ENCODE measurements around the gene NKAIN2.
"Not testable (repeated sequence)": the region's sequence is repeated elsewhere in the genome, so short reads cannot be mapped to it uniquely, and the experiment has no call there.

NKAIN2 gene

DNA sequence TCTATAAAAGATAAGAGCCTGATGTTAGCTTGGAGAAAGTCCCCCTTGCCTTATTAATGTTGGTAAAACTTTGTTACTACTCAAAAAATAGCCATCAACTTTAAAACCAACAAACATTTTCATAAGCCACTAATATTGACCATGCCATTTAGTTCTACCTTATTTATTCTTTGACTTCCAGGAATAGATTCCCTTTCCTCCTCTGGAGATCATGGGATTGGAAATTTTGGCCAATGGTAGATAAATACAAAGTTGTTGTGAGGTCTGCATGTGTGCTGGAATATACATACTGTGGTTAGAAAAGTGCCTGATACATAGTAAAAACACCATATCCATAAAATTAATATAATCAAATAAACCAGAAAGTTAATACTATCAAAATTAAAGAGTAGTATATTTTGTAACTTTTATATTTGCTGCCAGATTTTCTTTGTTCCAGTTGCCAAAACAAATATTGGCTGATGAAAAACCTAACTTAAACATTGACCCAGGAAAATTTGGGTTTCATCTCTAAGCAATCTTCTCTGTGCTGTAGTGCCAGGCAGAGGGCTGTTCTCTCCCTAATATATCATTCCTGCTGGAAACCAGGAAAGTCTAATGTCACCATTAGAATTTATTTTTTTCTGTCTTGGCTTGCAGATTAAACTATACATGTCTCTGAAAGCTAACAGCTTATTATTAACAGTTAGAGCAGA is 169.1 kb downstream of the NKAIN2 start:
- DNase-seq = no peak

DNA sequence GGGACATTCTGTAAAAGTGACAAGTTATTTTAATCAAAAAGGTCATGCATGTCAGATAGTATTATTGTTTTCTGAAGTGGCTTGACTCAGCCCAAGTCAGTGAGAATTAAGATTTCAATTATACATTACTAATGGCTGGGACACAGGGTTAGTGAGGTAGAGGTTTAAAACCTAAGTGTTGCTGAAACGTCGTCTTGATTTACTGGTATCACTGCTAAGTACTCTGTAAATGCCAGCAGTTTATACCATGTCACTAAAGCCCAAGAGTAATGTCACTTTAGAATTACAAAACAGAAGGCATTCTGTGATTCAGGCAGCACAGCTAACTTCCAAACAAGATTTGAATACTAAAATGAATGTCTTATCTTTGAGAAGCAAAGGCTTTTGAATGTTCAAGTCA is 176.6 kb downstream of the NKAIN2 start:
- DNase-seq = no peak

DNA sequence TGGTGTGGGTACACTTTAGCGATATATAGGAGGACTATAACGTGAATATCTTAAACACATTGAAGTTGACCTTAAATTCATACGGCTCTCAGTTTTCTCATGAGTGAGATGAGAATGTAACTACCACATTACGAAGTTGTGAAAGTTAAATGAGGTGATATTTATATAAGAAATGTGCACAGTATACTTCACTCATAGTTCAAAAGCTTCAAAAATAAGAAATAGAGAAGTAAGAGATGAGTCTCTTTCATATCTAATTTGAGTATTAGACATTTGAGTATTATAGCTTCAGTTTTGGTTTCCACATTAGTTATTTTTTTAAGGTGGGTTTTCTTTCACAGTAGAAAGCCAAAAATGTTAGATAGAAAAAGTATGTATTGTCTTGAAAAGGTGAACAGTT is 183.3 kb downstream of the NKAIN2 start:
- DNase-seq = no peak

DNA sequence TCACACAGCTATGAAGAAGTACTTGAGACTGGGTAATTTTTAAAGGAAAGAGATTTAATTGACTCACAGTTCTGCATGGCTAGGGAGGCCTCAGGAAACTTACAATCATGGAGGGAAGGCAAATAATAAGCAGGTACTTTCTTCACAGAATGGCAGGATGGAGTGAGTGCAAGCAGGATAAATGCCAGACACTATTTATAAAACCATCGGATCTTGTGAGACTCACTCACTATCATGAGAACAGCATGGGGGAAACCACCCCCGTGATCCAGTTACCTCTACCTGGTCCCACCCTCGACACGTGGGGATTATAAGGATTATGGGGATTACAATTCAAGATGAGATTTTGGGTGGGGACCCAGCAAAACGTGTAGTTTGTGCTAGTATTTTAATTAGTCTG is 186.3 kb downstream of the NKAIN2 start:
- DNase-seq = not testable (repeated sequence)

DNA sequence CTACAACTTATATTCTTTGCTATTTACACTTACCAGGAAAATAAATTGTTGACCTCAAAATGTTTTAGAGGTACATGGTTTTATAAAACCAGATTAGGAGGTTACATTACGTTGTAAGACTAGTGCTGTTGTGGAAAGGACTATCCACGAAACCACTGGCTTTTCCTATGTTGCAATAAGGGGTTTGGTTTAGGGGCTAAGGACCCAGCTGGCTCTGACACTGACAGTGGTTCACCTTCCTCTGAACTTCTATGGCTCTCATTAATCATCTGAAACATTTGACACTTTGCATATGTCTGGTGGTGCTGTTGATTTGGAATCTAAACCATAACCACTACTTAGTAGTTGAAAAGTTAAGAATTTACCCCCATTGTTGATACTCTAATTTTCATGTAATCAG is 186.7 kb downstream of the NKAIN2 start:
- no peak for DNase-seq

DNA sequence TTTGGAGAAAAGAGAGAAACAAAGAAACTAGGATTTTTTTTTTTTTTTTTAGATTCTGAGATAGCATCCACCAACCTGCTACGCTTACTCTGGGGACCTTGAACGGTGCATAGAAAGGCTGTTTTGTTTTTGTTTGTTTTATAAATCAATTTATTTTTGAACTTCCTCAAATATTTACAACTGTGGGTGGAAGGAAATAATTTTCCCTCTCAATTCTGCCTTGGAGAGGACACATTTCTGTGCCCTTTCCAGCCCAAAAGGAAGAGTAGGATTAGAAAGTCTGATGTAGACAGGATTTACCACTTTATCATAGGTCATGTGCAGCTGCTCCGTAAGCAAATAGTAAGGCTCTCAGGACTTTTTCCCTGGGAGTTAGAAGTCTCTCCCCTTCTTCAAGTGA is 190.5 kb downstream of the NKAIN2 start:
- DNase-seq = no peak

DNA sequence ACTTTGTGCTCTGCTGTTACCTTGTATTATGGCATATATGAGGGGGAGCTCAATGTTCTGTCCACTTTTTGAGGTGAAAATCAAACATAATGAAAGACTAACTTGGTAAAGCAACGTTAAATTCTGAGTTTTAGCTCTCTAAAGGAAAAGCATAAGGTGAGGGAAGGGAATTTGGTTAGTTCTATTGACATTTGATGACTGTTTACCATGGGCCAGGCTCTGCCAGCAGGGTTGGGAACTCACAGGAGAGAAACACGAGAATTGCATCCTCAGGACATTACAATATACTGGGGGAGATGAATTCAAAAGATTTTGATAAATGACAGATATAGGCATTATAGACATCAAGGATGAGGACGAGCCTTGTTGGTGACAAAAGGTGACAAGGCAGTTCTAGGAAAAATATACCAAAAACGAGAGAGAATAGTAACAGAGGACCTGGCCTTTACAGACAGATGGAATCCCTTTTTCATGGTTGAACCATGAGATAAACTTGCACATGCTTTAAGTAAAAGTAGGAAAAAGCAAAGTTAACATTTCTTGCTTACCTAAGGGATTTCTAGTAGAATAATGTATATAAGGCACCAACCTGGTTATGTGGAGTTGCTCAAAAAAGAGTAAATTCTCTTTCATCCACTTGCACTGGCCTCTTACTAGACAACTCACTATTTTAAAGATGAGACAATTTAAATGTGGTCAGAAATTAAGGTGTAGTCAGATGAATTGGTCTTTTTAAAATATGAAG is 191.4 kb downstream of the NKAIN2 start:
- no peak for DNase-seq

DNA sequence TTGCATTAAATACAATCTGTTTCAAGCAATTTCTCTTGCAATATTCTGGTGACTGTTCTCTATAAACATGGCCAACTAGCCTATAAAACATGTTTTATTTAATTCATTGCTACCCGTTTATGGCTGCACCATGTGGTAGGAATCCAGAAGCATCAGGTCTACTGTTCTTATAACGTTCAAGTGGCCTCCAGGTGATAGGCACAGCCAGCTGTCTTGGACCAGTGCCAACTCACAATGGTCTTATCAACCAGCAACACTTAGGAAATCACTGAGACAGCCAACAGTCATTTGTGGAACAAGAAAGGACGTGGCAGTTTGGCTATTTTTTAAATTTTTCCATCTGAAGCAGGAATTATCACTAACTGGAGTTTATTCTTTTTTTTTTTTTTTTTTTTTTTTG is 193.6 kb downstream of the NKAIN2 start:
- peak; percentile 5 for DNase-seq

DNA sequence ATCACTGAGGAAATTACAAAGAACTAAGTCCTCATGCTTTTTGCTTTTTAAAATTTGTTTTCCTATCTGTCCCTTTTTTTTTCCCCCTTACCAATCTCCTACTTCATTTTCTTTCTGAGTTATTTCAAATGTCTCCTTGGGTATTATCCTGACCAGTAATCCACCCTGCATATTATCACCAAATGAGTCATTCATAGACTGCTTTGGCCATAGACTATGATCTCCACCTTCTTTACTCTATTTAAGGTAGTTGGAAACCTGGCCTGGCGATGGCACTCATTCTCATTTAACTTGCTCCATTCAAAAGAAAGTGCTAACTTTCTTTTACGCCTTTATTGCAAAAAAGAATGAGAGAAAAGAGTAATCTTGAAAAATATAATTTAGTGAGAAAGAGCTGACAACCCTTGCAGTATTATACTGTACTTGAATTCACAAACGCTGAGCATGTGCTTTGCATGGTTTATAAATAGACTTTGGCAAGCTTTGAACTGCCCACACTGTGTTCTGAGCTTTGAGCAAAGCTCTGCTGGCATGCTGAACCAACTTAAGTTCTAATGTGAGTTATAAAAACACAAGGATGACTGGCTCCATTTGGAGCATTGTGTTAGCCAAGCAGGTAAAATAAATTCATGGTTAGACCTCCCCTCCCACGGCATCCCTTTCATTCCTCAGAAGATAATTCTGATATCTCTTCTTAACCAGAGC is 198.9 kb downstream of the NKAIN2 start:
- DNase-seq = peak; percentile 28

DNA sequence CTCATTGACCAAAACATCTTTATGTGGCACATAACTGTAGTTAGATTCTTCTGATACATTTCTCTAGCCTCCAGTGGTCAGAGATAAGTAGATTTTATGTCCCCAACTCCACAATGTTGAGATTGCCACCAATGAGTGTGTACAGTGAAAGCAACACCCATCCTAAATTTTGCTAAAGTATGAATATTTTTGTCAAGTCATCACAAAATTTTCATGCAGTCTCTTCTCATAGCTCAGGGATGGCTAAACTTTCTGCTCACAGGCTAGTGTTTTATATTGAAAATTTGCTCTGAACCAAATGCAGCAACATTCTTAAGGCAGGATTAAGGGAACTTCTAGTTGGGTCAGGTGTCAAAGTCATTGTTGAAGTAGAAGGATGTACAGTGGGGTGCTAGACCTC is 203.6 kb downstream of the NKAIN2 start:
- no peak for DNase-seq

DNA sequence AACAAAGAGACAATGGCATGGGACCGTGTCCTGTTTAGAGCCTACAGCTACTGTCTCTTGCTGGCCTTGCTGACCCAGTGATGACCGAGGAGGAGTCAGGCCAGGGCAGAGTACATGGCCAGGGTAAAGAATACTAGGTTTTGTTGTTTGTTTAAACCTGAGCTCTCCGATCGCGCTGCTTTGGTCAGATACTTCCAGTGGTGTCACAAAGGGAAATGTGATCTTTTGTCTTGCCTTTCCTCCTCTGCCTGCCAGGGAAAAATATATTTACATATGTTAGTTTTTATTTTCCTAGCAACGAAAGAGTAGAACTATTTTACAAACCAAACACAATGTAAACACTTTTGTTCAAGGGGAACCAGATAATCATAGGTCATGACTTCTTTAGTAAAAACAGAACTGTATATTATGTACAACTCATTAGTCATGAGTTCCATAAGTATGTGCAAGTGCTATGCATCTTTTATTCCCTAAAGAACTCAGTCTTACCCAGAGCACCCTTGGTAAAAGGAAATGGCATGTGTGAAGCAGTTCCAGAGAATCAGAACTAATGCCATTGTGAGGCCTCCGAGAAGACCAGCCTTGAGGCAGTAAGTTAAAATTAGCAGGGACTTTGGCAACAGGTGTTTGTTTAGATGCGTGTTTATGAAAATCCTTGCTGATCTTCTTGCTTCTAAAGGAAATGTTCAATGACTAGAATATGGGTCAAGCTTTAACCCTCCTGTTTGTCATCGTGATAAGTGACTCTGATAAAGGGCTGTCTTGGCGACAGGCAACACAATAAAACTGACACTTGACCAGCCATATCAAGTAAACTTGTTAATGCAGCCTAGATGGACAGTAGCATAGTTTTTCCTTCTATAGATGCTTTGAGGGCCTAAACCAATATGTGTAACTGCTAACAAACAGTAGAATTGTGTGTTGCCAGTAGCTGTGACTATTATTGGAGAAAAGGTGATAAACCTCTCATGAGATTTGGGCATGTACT is 204.6 kb downstream of the NKAIN2 start:
- DNase-seq = no peak

DNA sequence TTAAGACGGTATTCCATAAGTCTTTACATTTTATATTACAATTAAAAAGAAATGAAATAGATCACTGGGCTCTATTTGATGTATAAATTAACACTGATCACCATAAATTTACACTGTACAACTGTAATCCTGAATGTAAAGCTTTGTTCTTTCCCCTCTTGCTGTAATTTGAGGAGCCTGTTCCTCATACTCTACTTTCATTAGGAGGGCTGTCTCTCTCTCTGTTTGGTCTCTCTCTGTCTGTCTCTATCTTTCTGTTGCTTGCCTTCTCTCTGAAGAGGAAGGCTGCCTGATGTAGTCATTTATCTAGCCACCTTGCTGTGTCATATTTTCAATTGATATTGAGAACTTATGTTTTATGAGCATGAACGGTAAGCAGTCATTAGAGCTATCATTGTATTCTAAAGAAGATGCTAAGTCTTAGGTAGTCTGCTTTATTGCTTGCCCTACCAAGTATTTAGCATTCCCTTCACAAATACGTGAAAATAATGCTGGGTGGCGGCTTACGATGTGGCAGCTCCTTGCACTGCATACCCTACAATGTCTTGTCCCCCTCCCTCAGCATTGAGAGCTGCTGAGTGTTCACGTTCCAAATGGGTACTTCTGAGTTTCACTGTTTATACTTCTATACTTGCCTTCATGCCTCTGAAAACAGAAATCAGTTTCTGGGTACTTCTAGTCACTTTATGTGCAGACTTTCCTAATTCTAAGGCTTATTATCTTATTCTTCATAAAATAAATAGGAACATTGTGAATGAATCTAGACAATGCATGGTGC is 205.5 kb downstream of the NKAIN2 start:
- DNase-seq = no peak

DNA sequence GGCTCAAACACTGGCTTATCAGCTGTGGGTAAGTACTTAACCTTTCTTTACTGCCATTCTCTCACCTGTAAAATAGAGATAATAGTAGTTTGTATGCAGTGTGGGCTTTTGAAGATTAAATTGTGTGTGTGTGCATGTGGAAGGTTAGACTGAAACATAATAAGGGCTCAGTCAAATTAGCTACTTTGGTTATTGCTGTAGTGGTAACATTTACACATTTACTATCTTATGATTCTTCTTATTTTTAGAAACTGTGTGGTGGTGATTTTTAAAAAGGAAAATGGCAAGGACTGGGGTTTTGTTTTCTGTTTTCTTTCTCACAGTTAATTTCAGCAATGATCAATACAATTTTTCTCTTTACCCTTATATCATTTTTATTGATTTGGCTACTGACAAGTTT is 206.9 kb downstream of the NKAIN2 start:
- DNase-seq = no peak

DNA sequence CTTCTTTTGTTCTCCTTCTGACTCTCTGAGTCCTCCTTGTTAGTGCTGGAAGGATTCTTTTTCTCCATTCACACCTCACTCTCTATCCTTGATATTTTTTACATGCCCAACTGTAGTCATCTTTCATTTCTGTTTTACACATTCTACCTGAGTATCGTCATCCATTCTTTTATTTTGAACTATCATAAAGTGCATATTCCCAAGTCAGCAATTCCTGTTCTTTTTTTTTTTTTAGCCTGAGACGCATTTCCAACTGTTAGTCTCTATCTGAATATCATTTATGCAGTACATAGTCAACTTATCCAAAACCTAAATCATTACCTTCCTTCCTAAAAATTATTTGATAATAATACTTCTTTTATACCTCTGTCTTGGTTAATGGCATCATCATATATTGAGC is 207.5 kb downstream of the NKAIN2 start:
- no peak for DNase-seq

DNA sequence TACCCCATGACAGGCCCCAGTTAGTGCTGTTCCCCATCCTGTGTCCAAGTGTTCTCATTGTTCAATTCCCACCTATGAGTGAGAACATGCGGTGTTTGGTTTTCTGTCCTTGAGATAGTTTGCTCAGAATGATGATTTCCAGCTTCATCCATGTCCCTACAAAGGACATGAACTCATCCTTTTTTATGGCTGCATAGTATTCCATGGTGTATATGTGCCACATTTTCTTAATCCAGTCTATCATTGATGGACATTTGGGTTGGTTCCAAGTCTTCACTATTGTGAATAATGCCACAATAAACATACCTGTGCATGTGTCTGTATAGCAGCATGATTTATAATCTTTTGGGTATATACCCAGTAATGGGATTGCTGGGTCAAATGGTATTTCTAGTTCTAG is 218.4 kb downstream of the NKAIN2 start:
- not testable (repeated sequence) for DNase-seq

DNA sequence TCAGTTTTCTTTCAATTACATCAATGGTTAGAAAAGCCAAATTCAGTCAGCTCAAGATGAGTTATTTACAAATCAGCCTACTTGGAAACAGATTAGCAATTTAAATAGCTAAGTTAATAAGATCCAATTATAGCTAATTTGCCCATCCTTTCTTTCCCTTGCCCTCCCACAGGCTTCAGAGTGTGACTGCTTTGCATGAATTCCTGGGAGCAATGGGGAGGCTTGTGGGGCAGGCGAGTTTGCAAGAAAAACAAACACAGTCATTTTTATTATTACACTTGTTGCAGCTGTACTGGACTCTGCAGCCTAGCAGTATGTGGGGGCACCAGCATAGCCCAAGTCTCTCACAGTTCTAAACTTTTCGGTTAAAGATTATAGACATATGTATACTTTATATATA is 219.0 kb downstream of the NKAIN2 start:
- DNase-seq = no peak

DNA sequence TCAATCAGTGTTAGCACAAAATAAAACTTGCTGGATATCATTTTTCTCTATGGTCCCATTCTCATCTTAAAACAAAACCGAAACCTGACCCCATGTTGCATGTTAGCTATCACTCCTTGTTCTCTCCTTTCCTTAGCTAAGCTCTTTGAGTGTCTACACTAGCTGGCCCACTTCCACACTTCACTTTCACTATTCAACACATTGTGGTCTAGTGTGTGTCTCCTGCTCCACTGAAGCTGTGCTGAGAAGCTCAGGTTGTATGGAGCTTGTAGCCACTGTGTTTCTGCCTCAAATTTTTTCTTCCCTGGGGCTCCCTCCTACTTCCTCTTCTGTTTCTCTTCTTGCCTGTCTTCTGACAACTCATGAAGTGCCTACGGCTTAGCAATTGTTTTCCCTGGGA is 223.0 kb downstream of the NKAIN2 start:
- DNase-seq = peak; percentile 25

DNA sequence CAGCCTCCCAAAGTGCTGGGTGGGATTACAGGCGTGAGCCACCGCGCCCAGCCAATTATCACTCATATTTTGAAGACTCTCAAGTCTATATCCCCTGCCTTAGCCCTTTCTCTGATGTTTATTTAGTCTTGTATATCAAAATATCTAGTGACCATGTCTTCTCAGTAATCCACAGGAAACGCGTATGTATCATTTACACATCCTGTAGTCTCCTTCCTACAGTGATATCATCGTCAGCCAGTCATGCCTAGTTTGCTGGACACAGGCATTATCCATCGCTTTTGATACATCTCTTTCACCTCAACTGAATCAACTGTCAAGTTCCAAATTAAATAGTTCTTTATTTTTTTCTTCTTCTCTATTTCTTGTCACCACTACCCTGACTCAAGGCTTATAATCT is 223.7 kb downstream of the NKAIN2 start:
- no peak for DNase-seq

DNA sequence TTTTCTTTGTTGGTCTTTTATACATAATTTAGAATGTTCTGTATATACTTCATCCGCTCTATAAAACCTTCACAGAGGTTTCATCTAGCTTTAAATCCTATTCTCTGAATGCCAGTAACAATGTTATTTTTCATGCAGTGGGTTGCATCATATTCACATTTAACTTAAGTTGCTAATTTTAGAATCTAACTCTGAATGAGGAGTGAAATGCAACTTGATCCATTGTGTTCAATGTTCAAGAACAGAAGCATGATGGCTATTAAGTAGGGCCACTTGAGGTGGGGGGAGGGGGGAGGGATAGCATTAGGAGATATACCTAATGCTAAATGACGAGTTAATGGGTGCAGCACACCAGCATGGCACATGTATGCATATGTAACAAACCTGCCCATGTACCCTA is 224.5 kb downstream of the NKAIN2 start:
- no peak for DNase-seq

DNA sequence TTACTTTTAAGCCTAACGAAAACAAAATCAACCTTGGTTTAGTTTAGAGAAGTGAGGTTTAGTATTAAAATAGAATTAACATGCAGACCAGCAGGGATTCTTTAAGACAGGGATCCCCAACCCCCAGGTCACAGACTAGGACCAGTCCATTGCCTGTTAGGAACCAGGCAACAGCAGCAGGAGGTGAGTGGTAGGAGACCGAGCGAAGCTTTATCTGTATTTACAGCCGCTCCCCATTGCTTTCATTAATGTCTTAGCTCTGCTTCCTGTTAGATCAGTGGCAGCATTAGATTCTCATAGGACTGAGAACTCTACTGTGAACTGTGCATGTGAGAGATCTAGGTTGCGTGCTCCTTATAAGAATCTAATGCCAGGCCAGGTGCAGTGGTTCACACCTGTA is 225.9 kb downstream of the NKAIN2 start:
- no peak for DNase-seq

DNA sequence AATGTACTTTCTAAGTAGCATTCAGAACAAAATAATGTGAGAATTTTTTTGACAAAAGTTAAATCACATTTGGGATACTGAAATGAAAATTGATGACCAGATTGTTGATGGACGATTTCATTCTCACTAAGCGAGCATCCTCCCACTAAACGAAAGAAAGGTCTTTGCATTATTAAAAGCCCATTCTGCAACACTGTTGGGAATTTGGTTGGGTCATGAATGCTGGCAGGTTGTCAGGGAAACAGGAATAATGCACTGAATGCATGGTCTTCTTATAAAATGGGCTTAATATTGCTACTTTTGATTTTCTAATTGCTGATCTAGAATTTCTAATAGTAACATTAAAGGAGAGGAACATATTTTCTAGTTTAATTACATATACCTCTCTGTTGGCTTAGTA is 229.8 kb downstream of the NKAIN2 start:
- no peak for DNase-seq

DNA sequence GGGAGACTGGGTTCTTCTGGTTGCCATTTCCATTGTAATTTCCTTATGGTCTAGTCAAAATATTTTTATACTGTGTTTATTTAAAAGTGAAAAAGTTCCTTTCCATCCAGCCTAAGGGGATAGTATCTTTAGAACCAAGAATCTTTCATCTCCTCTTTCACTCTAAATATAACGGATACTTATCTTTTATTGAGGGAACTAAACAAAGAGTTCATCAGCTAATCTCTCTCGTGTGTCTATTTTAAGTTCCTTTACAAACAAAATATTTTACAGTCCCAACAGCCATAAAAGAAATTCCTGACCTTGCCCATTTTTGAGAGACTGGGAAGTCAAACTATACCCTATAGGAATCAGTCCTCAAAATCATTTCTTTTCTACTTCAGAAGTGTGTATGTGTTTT is 232.7 kb downstream of the NKAIN2 start:
- DNase-seq = no peak

Data from RPMI8226 (cell line).